Chondrocyte (in vitro differentiated cells): ENCODE measurements around the gene CATSPERE. TPM values are rescaled to one million over a fixed set of nuclear protein-coding genes. Genes with fewer than 3 reads are reported as not detected.

Experiments used
- DNase-seq: peaks from one replicate; pipeline ENCODE4 v3.0.0; 2021; ENCODE audit warnings: mixed read lengths, low spot score
- H3K27ac Mint-ChIP-seq: one replicate; pipeline ENCODE4 v1.8.0; 2021; ENCODE audit warnings: mild to moderate bottlenecking, moderate library complexity, mixed read lengths; ENCODE audit not compliant: unreplicated experiment
- H3K27me3 Mint-ChIP-seq: 2 replicates; pipeline ENCODE4 v1.8.0; 2021; ENCODE audit warnings: low read depth, mixed read lengths
- H3K36me3 Mint-ChIP-seq: 2 replicates; pipeline ENCODE4 v1.8.0; 2021; ENCODE audit warnings: low read depth, mixed read lengths
- H3K4me1 Mint-ChIP-seq: 2 replicates; pipeline ENCODE4 v1.8.0; 2021; ENCODE audit warnings: low read depth, mild to moderate bottlenecking, mixed read lengths
- H3K4me3 Mint-ChIP-seq: one replicate; pipeline ENCODE4 v1.8.0; 2021; ENCODE audit warnings: mild to moderate bottlenecking, moderate library complexity, mixed read lengths; ENCODE audit not compliant: unreplicated experiment
- H3K9me3 Mint-ChIP-seq: 2 replicates; pipeline ENCODE4 v1.8.0; 2021; ENCODE audit warnings: low read depth, mixed read lengths
- CTCF ChIP-seq: fragments of 200-600 bp; sonication (generic); IDR thresholded peaks from 2 replicates; pipeline ENCODE4 v1.5.0; 2021; ENCODE audit warnings: antibody characterized with exemption, mild to moderate bottlenecking, moderate library complexity
- total RNA-seq: library from RNA; stranded (reverse); gene quantifications from 3 replicates; pipeline ENCODE4 v1.2.1, GENCODE V29; 2021

The CATSPERE gene
- total RNA-seq, 1 donor from 2014 or later, result 1.5 TPM

- TF ChIP-seq CTCF, result no peak
- Mint-ChIP-seq H3K27me3 (peaks cover 3% of the 10 kb centered on the region), H3K4me3 (no peak overlapping the region), H3K9me3 (no peaks in the 10 kb centered on the region), H3K36me3 (no peaks in the 10 kb centered on the region), H3K4me1 (no peaks in the 10 kb centered on the region), H3K27ac (no peak overlapping the region)
- DNase-seq, result no peak
These were observed 181.5 kb downstream of the CATSPERE start for GRCh38 chr1:244642526-244642925.

GRCh38 chr1:244642988-244643387 lies 181.9 kb downstream of the CATSPERE start:
- Mint-ChIP-seq H3K9me3 (no peaks in the 10 kb centered on the region), H3K36me3 (no peaks in the 10 kb centered on the region), H3K27me3 (peaks cover 3% of the 10 kb centered on the region), H3K4me3 (no peak overlapping the region), H3K27ac (no peak overlapping the region), H3K4me1 (no peaks in the 10 kb centered on the region)
- no peak for DNase-seq
- no peak for TF ChIP-seq CTCF

GRCh38 chr1:244645414-244645813 lies 184.3 kb downstream of the CATSPERE start:
- H3K27me3 Mint-ChIP-seq, result peaks cover 3% of the 10 kb centered on the region
- no peak for TF ChIP-seq CTCF
- DNase-seq, result no peak
- no peak overlapping the region for H3K4me3 Mint-ChIP-seq
- H3K4me1 Mint-ChIP-seq, result no peaks in the 10 kb centered on the region
- no peak overlapping the region for H3K27ac Mint-ChIP-seq
- no peaks in the 10 kb centered on the region for H3K9me3 Mint-ChIP-seq
- H3K36me3 Mint-ChIP-seq, result no peaks in the 10 kb centered on the region

DNA sequence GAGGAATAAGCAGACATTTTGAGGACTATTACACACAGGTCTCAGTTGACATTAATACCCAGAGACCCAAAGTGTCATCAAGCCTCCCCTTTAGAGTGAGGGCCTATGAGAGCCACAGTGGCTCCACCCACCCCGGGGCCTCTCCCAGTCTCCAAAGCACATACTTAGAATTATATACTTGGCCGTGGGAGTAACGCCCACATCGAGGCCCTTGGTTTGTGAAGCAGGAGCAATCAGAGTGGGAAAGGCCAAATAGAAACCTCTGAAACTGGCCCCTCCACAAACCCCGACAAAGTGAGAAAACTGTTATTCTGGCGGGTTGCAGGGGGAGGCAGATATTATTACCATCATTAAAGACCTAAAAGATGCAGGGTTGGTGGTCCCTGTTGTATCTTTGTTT lies 184.8 kb downstream of the CATSPERE start:
- H3K4me1 Mint-ChIP-seq, result no peaks in the 10 kb centered on the region
- H3K27ac Mint-ChIP-seq, result no peak overlapping the region
- TF ChIP-seq CTCF, result no peak
- no peak overlapping the region for H3K4me3 Mint-ChIP-seq
- no peak for DNase-seq
- peaks cover 3% of the 10 kb centered on the region for H3K27me3 Mint-ChIP-seq
- H3K36me3 Mint-ChIP-seq, result no peaks in the 10 kb centered on the region
- H3K9me3 Mint-ChIP-seq, result no peaks in the 10 kb centered on the region

- peaks cover 9% of the 10 kb centered on the region for H3K4me1 Mint-ChIP-seq
- H3K9me3 Mint-ChIP-seq, result no peaks in the 10 kb centered on the region
- no peaks in the 10 kb centered on the region for H3K27me3 Mint-ChIP-seq
- H3K27ac Mint-ChIP-seq, result no peak overlapping the region
- no peak for DNase-seq
- no peak overlapping the region for H3K4me3 Mint-ChIP-seq
- no peak for TF ChIP-seq CTCF
- no peaks in the 10 kb centered on the region for H3K36me3 Mint-ChIP-seq
These were observed 186.7 kb downstream of the CATSPERE start for GRCh38 chr1:244647819-244648218.
